Transverse colon (tissue), 4 donors: Measurements from ENCODE around the gene ANKS1A. TPM values are rescaled to one million over a fixed set of nuclear protein-coding genes. Genes with fewer than 3 reads are reported as not detected.
"Not testable (repeated sequence)": the region's sequence is repeated elsewhere in the genome, so short reads cannot be mapped to it uniquely, and the experiment has no call there.

Experiments used
- DNase-seq: peaks from one replicate; pipeline ENCODE4 v3.0.0-alpha.2; 2019
- H3K27ac ChIP-seq, 4 donors: fragments of 200-600 bp; sonication (generic); 2 replicates each; pipeline ENCODE4 v1.5.1; 2016 to 2018; ENCODE audit warnings: inconsistent platforms in 4 of 4
- H3K27me3 ChIP-seq: fragments of 200-600 bp; sonication (generic); 2 replicates; pipeline ENCODE4 v1.5.1; 2017; ENCODE audit warnings: inconsistent platforms
- H3K36me3 ChIP-seq, 4 donors: fragments of 200-600 bp; sonication (generic); 2 replicates each; pipeline ENCODE4 v1.5.1; 2017 to 2019; ENCODE audit warnings: inconsistent platforms in 4 of 4
- H3K4me1 ChIP-seq, 4 donors: fragments of 200-600 bp; sonication (generic); 2 replicates each; pipeline ENCODE4 v1.5.1; 2017 to 2020; ENCODE audit warnings: inconsistent platforms in 4 of 4
- H3K4me3 ChIP-seq, 4 donors: fragments of 200-600 bp; sonication (generic); 1 replicate in 1 of 4; 2 replicates in 3 of 4; pipeline versions ENCODE4 v1.5.1 to v1.6.1; 2017 to 2019; ENCODE audit warnings: inconsistent platforms in 4 of 4
- H3K9me3 ChIP-seq, 2 donors: fragments of 200-600 bp; sonication (generic); 2 replicates each; pipeline ENCODE4 v1.5.1; 2017 to 2019; ENCODE audit warnings: inconsistent platforms in 2 of 2
- EP300 ChIP-seq: sonication (generic); formaldehyde crosslinking; IDR thresholded peaks from one replicate; pipeline ENCODE4 v1.6.1; 2017; ENCODE audit warnings: antibody characterized with exemption, low read depth
- POLR2A ChIP-seq: fragments of 450-650 bp; IDR thresholded peaks from one replicate; pipeline ENCODE4 v1.6.1; 2016; ENCODE audit warnings: antibody characterized with exemption, mild to moderate bottlenecking, moderate library complexity
- POLR2AphosphoS5 ChIP-seq, 3 donors: sonication (generic); formaldehyde crosslinking; IDR thresholded peaks; one replicate each; pipeline ENCODE4 v1.6.1; 2016; ENCODE audit warnings: antibody characterized with exemption in 3 of 3
- WGBS, 2 donors: methylation state at CpG; one replicate each; pipeline ENCODE4 v1.1.5; 2018; ENCODE audit warnings: low coverage in 1 of 2; 5-methylcytosine and 5-hydroxymethylcytosine counted together
- in situ Hi-C, 4 donors: fragments of 200-750 bp; cut with MboI; loops; one replicate each; pipeline versions ENCODE4 v1.15.0 to v1.15.1; 2017; ENCODE audit warnings: low sequenced_read_pairs in 3 of 4, low pct_ligation_motif_present in 1 of 4, low pct_unique_long_range_greater_than_20kb in 1 of 4
- intact Hi-C: fragments of 100-400 bp; cut with DNase I; formaldehyde crosslinking; loops from one replicate; pipeline ENCODE4 v1.15.1; 2023; ENCODE audit warnings: low total_unique reads
- total RNA-seq, 4 donors: library from RNA; depleted of rRNA; stranded (reverse); fragments of >200 nt; gene quantifications; one replicate each; pipeline ENCODE4 v1.1.0, GENCODE V29; 2016
- TF ChIP-seq, protein P1 (sequence below), 5 experiments: fragments of 200-600 bp in 3 of 5; fragments of 450-650 bp in 2 of 5; sonication (generic) in 3 of 5; IDR thresholded peaks; 1 replicate in 2 of 5; 2 replicates in 3 of 5; pipeline ENCODE4 v1.5.1; 2016 to 2017; ENCODE audit warnings: antibody characterized with exemption in 5 of 5, inconsistent platforms in 3 of 5, mild to moderate bottlenecking in 2 of 5, moderate library complexity in 1 of 5

ANKS1A gene
- total RNA-seq, 4 donors from 2014 or later, result 37.5 to 44.0 (median 38.9) TPM

DNA sequence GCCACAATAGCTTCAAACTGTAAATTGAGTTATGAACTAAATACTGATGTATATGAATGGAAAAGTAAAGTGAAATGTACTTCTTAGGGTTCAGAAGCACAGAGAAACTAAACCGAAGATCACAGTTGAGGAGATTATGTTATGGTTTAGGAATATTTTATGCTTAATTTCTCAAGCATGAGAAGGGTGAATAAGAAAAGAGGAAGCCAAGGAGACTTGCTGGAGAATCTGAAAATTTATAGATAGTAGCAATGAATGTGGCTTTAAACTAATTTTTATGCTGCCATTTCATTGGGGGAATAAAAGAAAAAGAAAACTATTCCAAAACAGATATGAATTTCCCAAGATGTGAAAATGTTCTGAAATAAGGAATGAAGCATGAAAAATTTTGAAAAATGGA, 5.6 kb downstream of the ANKS1A start:
- no peaks in the 10 kb centered on the region for H3K9me3 ChIP-seq
- H3K4me3 ChIP-seq, result no peak overlapping the region
- DNase-seq, result no peak
- in situ Hi-C loops (no loop called here), intact Hi-C loops (no loop called here)
- H3K4me1 ChIP-seq, result peaks cover 10 to 23% (median 11%) of the 10 kb centered on the region in 4 donors
- no peak overlapping the region for H3K27ac ChIP-seq
- 81 to 100% methylated on average over 1 of the region's 1 CpG for WGBS, 2 donors
- H3K27me3 ChIP-seq, result no peaks in the 10 kb centered on the region
- TF ChIP-seq POLR2A (no peak), EP300 (no peak), POLR2AphosphoS5 (IDR thresholded peaks at IDR 0.05) (no peak)
- TF ChIP-seq, protein P1, sequence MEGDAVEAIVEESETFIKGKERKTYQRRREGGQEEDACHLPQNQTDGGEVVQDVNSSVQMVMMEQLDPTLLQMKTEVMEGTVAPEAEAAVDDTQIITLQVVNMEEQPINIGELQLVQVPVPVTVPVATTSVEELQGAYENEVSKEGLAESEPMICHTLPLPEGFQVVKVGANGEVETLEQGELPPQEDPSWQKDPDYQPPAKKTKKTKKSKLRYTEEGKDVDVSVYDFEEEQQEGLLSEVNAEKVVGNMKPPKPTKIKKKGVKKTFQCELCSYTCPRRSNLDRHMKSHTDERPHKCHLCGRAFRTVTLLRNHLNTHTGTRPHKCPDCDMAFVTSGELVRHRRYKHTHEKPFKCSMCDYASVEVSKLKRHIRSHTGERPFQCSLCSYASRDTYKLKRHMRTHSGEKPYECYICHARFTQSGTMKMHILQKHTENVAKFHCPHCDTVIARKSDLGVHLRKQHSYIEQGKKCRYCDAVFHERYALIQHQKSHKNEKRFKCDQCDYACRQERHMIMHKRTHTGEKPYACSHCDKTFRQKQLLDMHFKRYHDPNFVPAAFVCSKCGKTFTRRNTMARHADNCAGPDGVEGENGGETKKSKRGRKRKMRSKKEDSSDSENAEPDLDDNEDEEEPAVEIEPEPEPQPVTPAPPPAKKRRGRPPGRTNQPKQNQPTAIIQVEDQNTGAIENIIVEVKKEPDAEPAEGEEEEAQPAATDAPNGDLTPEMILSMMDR (IDR thresholded peaks at IDR 0.05), result no peak
- H3K36me3 ChIP-seq, result no peaks in the 10 kb centered on the region

GRCh38 chr6:34897130-34897529, 8.1 kb downstream of the ANKS1A start:
- TF ChIP-seq POLR2A, result no peak
- TF ChIP-seq POLR2AphosphoS5 (IDR thresholded peaks at IDR 0.05), result no peak
- TF ChIP-seq, protein P1 (IDR thresholded peaks at IDR 0.05), result no peak
- no peak for TF ChIP-seq EP300
- Histone ChIP-seq H3K27me3 (no peaks in the 10 kb centered on the region), H3K27ac (no peak overlapping the region), H3K36me3 (no peaks in the 10 kb centered on the region), H3K4me1 (peaks cover 0 to under 1% (median 0%) of the 10 kb centered on the region in 4 donors), H3K4me3 (no peak overlapping the region), H3K9me3 (no peaks in the 10 kb centered on the region)
- DNase-seq, result no peak
- intact Hi-C loops, result no loop called here
- in situ Hi-C loops, result no loop called here
- WGBS, 2 donors, result 81 to 100% methylated on average over 1 of the region's 1 CpG

DNA sequence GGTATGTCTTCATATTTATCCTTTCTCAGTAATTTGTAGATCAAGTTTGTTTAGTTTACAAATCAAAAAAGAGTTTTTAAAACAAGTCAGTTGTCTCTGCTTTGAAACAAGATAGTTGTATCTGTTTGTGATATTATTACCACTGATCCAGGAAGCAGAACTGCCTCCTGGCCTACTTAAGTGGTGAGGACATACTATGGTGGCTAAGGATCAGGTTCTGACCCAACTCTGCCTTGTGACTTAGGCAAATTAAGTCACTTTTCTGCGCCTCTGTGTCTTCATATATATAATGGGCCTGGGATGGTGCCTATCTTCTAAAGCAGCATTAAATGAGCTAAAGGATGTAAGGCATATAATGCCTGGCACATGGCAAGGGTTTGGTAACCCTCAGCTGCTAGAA, 8.7 kb downstream of the ANKS1A start:
- Histone ChIP-seq H3K27me3 (no peaks in the 10 kb centered on the region), H3K4me3 (no peak overlapping the region), H3K27ac (no peak overlapping the region), H3K9me3 (no peaks in the 10 kb centered on the region), H3K36me3 (no peaks in the 10 kb centered on the region), H3K4me1 (no peaks in the 10 kb centered on the region)
- in situ Hi-C loops (no loop called here), intact Hi-C loops (no loop called here)
- DNase-seq, result no peak
- TF ChIP-seq POLR2AphosphoS5 (IDR thresholded peaks at IDR 0.05) (no peak), EP300 (no peak), POLR2A (no peak)
- TF ChIP-seq, protein P1 (IDR thresholded peaks at IDR 0.05), result no peak
- WGBS, 2 donors, result 33% methylated on average over 1 of the region's 1 CpG; no CpG with 5 or more reads in 1 of the 2 donors

DNA sequence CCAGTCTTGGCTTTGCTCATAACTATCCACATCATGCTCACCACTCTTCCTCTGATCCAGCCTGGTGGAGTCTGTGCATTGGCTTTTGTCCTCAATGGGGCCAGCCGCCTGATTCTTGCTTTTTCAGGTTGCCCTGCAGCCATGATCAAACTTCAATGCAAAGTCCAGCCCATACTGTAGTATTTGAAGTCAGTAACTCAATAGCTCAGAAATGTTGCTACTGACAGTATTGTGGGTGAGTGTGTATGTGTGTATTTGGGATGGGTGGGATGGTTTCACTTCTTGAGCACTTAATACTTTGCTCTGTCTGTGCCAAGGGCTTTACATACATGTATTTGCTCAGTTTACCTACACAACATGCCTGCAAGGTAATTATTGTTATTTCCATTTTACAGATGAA, 10.7 kb downstream of the ANKS1A start:
- not testable (repeated sequence) for H3K27ac ChIP-seq
- 100% methylated on average over 1 of the region's 1 CpG; no CpG with 5 or more reads in 1 of the 2 donors for WGBS, 2 donors

DNA sequence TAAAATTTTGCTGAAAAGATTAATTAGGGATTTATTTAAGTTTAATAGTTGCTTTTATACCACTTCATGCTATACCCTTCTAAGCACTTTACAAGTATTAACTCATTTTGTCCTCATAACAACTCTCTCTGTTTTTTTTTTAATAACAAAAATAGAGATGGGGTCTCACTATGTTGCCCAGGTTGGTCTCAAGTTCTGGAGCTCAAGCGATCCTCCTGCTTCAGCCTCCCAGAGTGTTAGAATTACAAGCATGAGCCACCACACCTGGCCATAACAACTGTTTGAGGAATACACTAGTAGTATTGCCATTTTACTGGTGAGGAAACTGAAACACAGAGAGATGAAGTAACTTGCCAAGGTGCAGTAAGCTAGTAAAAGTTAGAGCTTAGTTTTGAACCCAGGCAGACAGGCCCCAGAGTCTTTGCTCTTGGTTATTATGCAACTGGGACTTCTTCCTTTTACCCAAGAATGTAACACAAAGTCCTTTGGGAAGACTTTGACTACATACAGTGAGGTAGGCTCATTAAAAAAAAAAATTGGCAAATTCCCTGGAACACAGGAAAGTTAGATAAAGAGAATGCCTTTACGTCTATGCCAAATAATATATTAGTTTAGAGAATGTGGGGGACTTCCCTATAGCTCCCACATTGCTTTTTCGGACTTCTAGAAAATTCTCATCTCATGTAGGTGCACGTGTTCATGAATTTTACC, 11.4 kb downstream of the ANKS1A start:
- in situ Hi-C loops, result no loop called here
- intact Hi-C loops, result no loop called here

More for the DNA sequence above, 10.7 kb downstream of the ANKS1A start:
- H3K36me3 ChIP-seq, DNase-seq, intact Hi-C loops, H3K27me3 ChIP-seq, H3K9me3 ChIP-seq, H3K4me3 ChIP-seq, H3K4me1 ChIP-seq, in situ Hi-C loops: not testable (repeated sequence)

More for the DNA sequence above, 11.4 kb downstream of the ANKS1A start:
- TF ChIP-seq POLR2A (no peak), EP300 (no peak), POLR2AphosphoS5 (IDR thresholded peaks at IDR 0.05) (no peak)
- TF ChIP-seq, protein P1 (IDR thresholded peaks at IDR 0.05), result no peak
- no peak overlapping the region for H3K4me3 ChIP-seq
- no peaks in the 10 kb centered on the region for H3K4me1 ChIP-seq
- H3K27ac ChIP-seq, result no peak overlapping the region
- H3K36me3 ChIP-seq, result no peaks in the 10 kb centered on the region
- H3K9me3 ChIP-seq, result no peaks in the 10 kb centered on the region
- no peak for DNase-seq
- WGBS, 2 donors, result 69 to 73% methylated on average over 4 of the region's 4 CpGs
- H3K27me3 ChIP-seq, result no peaks in the 10 kb centered on the region
